NT2/D1 (cell line): ENCODE measurements around the gene PLEKHH2.

Experiments used
- DNase-seq: peaks from one replicate; pipeline ENCODE4 v3.0.0-alpha.2; 2011; ENCODE audit warnings: low read depth, low spot score
- H3K27me3 ChIP-seq: 2 replicates; pipeline ENCODE4 v1.6.0; 2011; ENCODE audit warnings: mild to moderate bottlenecking; ENCODE audit not compliant: insufficient read length, insufficient read depth
- H3K36me3 ChIP-seq: 2 replicates; pipeline ENCODE4 v1.6.1; 2011; ENCODE audit warnings: mild to moderate bottlenecking, low read length, mixed read lengths; ENCODE audit not compliant: insufficient read depth, insufficient read length
- H3K4me1 ChIP-seq: 2 replicates; pipeline ENCODE4 v1.5.1; 2011; ENCODE audit not compliant: insufficient read depth, insufficient read length
- H3K4me3 ChIP-seq: 2 replicates; pipeline ENCODE4 v1.5.1; 2011; ENCODE audit warnings: low read depth; ENCODE audit not compliant: insufficient read length
- H3K9ac ChIP-seq: 2 replicates; pipeline ENCODE4 v1.6.0; 2011; ENCODE audit warnings: low read depth; ENCODE audit not compliant: insufficient read length
- H3K9me3 ChIP-seq: 2 replicates; pipeline ENCODE4 v1.5.1; 2011; ENCODE audit warnings: mild to moderate bottlenecking, low read length; ENCODE audit not compliant: insufficient read depth
- SUZ12 ChIP-seq: IDR thresholded peaks from 2 replicates; pipeline ENCODE4 v1.6.1; 2011; ENCODE audit not compliant: insufficient read length, insufficient read depth; ENCODE audit errors: extremely low read depth
- YY1 ChIP-seq: IDR thresholded peaks from 2 replicates; pipeline ENCODE4 v1.6.1; 2011; ENCODE audit not compliant: insufficient read length, insufficient read depth
- ZNF274 ChIP-seq: IDR thresholded peaks from 2 replicates; pipeline ENCODE4 v1.6.1; 2011; ENCODE audit warnings: mild to moderate bottlenecking, low read depth, low read length

PLEKHH2 gene

DNA sequence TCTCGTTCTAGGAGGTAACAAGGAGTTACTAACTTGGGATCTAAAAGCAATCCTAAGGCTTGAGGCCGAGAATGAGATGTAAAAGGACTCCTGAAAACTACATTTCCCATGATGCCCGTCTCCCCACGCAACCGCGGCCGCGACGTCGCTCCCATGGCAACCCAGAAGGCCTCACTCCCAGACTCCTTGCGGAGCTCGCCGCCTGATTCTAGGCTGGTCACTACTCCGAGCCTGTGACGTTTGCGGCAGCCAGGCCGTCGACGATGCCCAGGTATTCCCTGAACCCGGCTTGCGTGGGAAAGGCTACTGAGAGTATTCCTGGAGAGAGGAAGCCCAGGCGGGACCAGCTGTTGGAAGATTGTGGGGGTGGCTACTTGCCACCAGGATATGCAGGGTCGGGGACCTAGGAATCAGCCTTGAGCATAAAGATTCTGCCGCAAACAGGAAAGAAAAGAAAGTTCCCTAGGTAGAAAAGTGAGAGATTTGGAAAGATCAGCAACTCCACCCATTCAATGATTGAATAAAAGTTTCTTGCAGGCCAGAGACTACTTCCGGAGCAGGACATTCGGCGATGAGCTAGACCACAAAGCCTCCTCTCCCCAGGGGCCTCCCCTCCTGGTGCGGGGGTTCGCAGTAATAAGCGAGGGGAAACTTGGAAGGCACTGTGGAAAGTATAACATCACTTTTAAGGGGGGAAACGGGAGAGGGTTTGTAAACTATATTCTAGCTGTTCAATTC, 137.0 kb downstream of the PLEKHH2 start, which contains the start of gene DYNC2LI1:
DYNC2LI1 (plus strand) TSS at position 164 of the 738 bp plus-strand sequence; CDS start at position 264, 100 bp downstream.
- no peak for TF ChIP-seq ZNF274
- no peak for TF ChIP-seq SUZ12
- no peak for TF ChIP-seq YY1
- peak; percentile 83 for DNase-seq
- Histone ChIP-seq H3K36me3 (peaks cover 6% of the 10 kb centered on the region), H3K4me1 (no peaks in the 10 kb centered on the region), H3K9ac (peak within 1 kb of the TSS; percentile 70), H3K4me3 (peak within 1 kb of the TSS; percentile 63), H3K9me3 (no peaks in the 10 kb centered on the region), H3K27me3 (no peaks in the 10 kb centered on the region)

DNA sequence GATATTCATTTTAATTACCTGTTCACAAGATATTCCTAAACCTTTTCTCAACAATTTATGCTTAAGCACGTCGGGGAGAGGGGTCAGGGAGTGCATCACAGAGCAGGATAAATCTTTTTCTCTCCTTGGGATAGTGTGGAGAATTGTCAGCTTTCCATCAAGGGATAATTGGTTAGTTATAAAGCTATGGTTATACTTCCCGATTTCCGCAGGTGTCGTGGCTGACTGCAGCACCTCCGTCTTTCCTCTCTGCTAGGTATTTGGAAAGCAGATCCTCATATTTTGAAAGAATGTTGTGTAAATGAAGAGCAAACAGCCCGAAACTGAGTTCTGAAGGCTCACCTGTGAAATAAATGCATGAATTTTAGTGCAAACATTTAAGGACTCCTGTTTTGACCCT, 137.6 kb downstream of the PLEKHH2 start:
- Histone ChIP-seq H3K9ac (peak overlapping the region; percentile 70), H3K36me3 (peaks cover 6% of the 10 kb centered on the region), H3K9me3 (no peaks in the 10 kb centered on the region), H3K27me3 (no peaks in the 10 kb centered on the region), H3K4me3 (peak overlapping the region; percentile 63), H3K4me1 (no peaks in the 10 kb centered on the region)
- DNase-seq, result no peak
- TF ChIP-seq YY1 (no peak), SUZ12 (no peak), ZNF274 (no peak)

DNA sequence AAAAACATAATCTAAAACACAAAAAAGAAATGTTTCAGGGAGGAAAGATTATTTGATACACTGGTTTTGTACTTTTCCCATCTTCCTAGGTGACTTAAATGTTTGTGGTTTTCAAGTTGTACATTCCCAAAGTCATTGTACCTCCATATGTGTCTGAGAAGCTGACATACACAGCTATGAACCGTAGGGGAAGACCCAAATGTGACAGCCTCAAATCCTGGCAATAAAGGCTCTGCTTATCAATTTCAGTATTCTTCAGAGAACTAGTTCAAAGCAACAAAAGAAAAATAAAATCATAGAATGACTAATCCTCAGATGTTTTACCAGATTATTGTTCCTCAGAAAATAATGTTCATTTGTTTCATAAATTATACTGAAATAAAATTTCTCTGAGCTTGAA, 139.3 kb downstream of the PLEKHH2 start:
- no peak overlapping the region for H3K9ac ChIP-seq
- no peaks in the 10 kb centered on the region for H3K4me1 ChIP-seq
- TF ChIP-seq ZNF274 (no peak), SUZ12 (no peak), YY1 (no peak)
- no peak overlapping the region for H3K4me3 ChIP-seq
- DNase-seq, result no peak
- peaks cover 6% of the 10 kb centered on the region for H3K36me3 ChIP-seq
- H3K9me3 ChIP-seq, result no peaks in the 10 kb centered on the region
- no peaks in the 10 kb centered on the region for H3K27me3 ChIP-seq

DNA sequence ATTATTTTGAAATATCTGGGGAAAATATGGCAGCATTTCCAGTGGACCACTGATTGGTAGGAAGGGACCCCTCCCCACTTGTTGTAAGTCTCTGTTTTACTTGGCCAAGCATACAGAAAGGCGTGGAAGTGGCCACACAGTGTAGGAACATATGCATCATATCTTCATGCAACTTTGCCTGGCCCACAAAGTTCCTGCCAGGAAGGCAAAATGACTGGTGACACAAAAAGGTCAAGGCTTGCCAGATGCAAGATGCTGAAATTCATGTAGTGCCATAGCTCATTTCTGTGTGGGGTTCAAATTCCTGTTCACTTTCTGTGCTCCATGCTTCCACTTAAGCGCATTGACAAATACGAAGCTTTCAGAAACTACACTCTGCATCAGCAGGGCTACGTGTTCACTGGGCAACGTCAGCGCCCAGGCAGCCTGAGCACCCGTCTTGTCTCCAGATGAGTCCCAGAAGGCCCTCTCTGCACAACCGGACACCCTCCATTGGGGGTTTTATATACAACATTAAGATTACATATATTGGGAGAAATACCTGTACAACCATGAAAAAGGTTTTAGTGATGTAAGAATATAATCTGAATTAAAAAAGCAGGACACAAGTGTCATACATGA, 140.4 kb downstream of the PLEKHH2 start:
- Histone ChIP-seq H3K9ac (no peak overlapping the region), H3K4me1 (no peaks in the 10 kb centered on the region), H3K27me3 (no peaks in the 10 kb centered on the region), H3K36me3 (peaks cover 6% of the 10 kb centered on the region), H3K9me3 (no peaks in the 10 kb centered on the region), H3K4me3 (no peak overlapping the region)
- TF ChIP-seq SUZ12 (no peak), ZNF274 (no peak), YY1 (no peak)
- no peak for DNase-seq

DNA sequence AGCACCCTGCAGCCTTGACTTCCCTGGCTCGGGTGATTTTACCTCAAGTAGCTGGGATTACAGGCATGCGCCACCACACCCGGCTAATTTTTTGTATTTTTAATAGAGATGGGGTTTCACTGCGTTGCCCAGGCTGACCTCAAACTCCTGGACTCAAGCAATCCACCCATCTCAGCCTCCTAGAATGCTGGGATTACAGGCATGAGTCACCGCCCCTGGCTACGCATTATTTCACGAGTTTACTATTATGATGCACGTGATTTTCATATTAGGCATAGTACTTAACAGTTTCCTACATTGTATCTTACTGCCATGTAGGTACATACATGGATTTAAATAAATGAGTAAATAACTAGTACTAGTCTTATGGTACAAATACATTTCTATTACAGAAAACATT, 141.2 kb downstream of the PLEKHH2 start:
- peaks cover 6% of the 10 kb centered on the region for H3K36me3 ChIP-seq
- TF ChIP-seq SUZ12 (no peak), YY1 (no peak), ZNF274 (no peak)
- no peaks in the 10 kb centered on the region for H3K27me3 ChIP-seq
- no peaks in the 10 kb centered on the region for H3K9me3 ChIP-seq
- no peak for DNase-seq
- H3K4me1 ChIP-seq, result no peaks in the 10 kb centered on the region
- H3K4me3 ChIP-seq, result no peak overlapping the region
- H3K9ac ChIP-seq, result no peak overlapping the region

DNA sequence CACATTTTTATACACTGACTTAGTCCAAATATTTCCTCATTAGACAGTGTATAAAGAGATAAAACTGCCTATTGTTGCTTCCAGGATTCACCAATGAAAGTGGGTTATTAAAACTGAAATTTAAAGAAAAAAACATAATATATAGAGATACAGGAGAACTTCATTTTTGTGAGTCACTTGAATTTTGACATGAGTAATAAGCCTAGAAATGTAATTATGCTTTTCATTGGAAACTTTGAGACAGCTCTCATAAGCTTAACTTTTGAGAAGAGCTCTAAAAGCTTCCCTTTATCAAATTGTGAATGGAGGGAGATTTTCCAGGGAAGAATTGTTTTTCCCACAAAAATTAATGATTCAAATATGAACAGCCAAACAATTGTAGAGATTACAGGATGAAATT, 150.8 kb downstream of the PLEKHH2 start:
- Histone ChIP-seq H3K27me3 (no peaks in the 10 kb centered on the region), H3K4me1 (no peaks in the 10 kb centered on the region), H3K4me3 (no peak overlapping the region), H3K9ac (no peak overlapping the region), H3K9me3 (no peaks in the 10 kb centered on the region), H3K36me3 (peaks cover 8% of the 10 kb centered on the region)
- no peak for DNase-seq
- TF ChIP-seq YY1 (no peak), SUZ12 (no peak), ZNF274 (no peak)

DNA sequence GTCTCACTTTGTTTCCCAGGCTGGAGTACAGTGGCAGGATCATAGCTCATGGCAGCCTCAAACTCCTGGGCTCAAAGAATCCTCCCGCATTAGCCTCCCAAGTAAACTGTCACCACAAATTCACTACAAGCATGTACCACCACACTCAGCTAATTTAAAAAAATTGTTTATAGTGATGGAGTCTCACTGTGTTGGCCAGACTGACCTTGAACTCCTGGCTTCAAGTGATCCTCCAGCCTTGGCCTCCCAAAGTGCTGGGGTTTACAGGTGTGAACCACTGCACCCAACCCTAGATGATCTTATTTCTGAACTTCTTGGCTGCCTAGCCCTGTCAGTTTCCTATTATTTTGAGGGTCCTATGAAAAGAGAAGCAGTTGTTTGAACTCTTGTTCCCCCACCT, 151.6 kb downstream of the PLEKHH2 start:
- Histone ChIP-seq H3K9me3 (no peaks in the 10 kb centered on the region), H3K36me3 (peaks cover 8% of the 10 kb centered on the region), H3K9ac (no peak overlapping the region), H3K27me3 (no peaks in the 10 kb centered on the region), H3K4me3 (no peak overlapping the region), H3K4me1 (no peaks in the 10 kb centered on the region)
- no peak for DNase-seq
- TF ChIP-seq SUZ12, result no peak
- no peak for TF ChIP-seq YY1
- TF ChIP-seq ZNF274, result no peak
